GM21529 (cell line): ENCODE data around the gene PTCSC3.

ENCODE experiments used
- ATAC-seq: cut with Tn5 transposase; IDR thresholded peaks from one replicate; pipeline ENCODE4 v1.9.1; 2021; ENCODE audit not compliant: unreplicated experiment

The PTCSC3 gene

DNA sequence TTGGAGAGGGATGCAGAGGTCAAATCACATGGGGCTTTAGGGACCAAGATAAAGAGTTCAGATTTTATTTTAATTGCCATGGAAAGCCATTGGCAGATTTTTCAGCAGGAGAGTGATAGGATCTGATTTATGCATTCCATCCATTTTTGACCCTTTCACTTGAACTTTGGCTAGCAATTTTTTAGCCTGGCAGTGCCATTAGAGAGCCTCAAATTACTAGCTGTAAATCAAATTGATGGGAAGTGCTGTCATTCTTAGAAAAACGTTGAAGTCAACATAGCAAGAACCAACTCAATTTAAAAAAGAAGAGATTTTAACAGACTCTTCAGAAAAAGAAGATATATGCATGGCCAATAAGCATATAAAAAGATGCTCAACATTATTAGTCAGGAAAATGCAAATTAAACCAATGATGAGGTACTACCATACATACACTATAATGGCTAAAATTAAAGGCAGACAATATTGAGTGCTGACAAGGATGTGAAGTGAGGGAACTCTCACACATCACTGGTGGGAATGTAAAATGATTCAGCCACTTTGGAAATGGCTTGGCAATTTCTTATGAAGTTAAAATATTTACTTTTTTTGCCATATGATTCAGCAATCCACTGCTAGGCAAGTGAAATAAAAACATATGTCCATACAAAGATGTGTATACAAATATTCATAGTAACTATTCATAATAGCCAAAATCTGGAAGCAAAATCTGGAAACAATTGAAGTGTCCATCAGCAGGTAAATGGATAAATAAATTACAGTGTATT, 89.7 kb downstream of the PTCSC3 start:
- no peak for ATAC-seq

DNA sequence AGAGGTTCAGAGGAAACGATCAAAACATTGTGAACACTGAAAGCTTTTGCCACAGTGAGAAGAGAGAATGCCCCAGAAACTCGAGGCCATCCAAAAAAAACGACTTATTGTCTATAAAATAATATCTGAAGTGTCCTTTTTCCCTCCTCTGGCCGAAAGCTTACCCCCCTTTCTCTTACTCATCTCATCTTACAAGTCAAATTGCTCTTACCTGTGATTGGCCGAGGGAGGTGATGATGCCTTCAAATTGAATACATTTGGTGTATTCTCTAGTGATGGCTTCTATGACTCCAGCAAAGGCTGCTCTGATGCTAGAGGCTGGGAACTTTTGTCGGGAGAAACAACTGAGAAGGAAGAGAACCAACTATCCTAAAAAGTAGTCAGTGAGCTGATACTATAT, 90.7 kb downstream of the PTCSC3 start:
- ATAC-seq: no peak
